Bone marrow (tissue), 2 donors: Measurements from ENCODE around the gene VILL.
"Not testable (repeated sequence)": the region's sequence is repeated elsewhere in the genome, so short reads cannot be mapped to it uniquely, and the experiment has no call there.

Source experiments
- DNase-seq, 2 donors: peaks; one replicate each; lab custom pipeline; 2025; lab: John Stamatoyannopoulos, UW

VILL gene

DNA sequence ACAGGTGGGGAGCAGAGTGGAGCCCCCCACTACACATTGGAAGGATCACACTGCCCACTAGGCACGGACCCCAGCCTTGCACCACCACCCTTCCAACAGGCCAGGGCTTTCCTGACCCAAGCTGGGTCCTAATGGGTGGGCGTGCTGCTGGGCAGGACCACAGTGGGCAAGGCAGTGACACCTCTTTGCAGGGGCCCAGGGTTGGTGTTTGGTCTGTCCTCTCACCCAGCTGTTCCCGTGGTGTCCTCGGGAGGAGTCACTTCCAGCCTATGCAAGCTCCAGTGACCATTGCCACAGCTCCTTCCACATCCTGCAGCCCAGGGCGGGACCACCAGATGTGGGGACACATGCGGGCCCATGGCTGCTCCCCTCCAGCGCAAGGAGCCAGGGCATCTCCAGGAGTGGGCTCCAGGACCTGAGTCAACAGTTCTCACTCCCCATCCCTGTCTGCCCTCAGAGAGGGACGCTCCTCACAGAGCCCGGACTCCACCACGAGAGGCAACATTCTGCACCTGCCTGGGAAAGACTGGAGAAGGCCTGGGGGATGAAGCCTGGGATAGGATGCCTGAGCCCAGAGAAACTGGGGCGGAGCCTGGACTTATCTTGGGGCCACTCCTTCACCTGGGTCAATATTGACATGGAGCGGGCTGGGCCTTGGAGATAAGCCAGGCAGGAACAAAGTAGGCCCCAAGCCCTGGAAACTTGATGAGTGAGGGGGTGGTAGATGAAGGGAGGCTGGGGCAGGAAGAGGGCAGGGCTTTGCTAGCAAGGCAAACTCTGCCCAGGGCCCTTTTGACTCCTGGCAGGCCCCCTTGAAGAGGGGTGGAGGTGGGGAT lies 3.9 kb upstream of the VILL start:
- no peak for DNase-seq

DNA sequence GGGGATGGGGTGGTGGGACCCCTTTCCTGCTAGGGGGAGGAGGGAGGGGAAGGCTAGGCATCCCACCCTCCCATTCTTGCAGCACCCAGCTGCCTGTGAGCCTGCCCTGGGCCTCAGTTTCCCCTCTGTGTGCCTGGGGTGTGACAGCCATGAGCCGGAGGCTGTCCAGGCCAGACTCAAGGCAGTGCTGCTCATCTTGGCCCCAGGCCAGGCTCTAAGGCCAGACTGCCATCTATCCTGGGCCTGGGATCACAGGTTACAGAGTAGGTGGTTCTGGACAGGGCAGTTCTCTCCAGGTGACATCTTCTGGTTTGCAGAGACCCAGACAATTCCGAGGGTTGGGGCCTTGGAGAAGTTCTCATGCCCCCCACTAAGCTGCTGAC lies 3.3 kb upstream of the VILL start:
- no peak for DNase-seq

DNA sequence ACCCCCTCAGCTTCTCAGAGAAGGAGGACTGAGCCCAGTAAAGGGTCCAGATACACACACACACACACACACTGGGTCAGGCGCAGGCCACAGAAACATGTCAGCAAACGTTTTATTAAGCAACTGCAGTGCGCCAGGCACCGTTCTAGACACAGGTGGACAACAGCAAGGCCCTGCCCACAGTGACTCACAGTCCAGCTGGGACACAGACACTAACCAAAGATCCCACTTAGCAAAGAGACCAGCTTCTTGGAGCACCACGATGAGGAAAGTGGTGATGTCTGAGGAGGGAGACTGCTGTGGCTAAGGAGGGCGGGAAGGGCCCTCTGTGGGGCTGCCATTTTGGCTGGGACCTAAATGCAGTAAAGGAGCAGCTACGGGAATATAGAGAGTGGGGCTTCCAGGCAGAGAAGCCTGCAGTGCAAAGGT lies 2.8 kb upstream of the VILL start:
- DNase-seq, result no peak

DNA sequence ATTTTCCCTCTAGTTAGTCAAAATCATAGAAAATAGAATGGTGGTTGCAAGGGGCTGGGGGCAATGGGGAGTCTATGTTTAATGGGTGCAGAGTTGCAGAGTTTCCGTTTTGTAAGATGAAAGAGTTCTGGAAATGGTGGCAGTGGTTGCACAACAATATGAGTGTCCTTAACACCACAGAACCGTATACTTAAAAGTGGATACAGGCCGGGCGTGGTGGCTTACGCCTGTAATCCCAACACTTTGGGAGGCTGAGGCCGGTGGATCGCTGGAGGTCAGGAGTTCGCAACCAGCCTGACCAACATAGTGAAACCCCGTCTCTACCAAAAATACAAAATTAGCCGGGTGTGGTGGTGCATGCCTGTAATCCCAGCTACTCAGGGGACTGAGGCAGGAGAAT lies 2.2 kb upstream of the VILL start:
- not testable (repeated sequence) for DNase-seq

DNA sequence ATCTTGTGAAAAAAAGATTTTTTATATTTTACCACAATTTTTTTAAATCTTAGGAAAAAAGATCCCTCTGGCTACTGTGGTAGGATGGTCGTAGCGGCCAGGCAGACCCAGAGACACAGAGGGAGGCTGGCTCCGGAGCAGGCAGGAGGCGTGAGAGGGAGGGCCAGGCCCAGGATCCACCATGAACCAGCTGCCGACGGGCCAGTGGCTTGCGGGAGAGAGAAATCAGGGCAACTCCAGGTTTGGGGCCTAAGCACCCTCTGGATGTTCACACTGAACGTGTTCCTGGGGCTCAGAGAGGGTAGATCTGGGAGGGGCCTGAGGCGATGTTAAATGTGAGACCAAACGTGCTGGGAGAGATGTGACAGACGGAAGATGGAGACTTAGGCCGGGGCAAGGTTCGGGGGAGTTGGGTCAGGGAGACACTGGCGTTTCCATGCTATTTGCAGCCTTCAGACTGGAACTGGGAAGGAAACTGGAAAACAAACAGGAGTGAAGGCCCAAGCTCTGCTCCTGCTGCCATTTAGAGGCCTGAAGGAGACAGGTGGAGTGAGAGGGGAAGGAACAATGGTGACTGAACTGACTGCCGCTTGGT lies 1.6 kb upstream of the VILL start:
- no peak for DNase-seq

DNA sequence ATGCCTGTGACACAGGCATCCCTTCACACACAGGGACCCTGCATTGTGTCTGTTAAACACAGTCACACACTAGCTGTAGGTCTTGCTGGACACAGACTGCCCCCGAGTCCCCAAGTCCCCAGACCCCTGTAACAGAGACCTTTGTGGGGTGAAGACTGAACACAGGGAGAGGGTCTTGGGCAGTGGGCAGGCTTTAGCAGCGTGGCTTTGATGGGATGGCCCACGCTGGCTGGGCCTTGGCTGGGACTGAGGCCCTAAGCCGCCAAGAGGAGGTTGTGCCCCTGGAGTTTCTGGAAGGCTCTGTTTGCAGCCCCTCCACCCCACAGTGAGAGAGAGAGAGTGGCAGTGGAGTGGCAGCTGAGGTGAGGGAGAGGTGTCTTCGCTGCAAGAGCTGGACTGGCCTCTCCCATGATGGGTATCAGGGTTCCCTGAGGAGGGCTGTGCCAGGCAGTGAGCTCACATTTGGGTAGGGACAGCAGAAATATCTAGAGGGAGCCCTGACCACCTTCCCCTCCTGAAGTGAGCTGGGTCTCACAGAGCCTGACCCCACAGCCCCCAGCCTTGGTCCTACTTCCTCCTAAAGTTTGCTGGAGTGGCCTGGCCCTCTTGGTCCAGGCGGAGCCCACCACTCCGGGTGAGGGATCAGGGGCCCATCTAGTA lies 635 bp upstream of the VILL start:
- no peak for DNase-seq

DNA sequence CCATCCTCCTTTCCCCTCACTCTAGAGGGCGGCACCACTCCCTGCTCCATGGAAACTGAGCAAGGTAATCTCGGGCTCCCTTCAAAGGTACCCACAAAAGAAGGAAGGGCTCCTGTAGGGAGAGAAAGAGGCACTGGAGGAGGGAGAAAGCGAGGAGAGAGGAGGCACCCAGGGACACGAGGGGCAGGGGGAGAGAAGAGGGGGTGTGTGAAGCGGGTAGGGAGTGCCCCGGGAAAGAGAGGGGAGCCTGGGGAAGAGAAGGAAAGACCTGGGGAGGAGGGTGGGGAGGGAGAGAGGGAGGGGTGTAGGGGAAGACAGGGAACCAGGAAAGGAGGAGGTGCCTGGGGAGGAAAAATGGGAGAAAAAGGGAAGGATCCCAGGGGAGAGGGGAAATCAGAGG lies 523 bp downstream of the VILL start:
- no peak for DNase-seq

DNA sequence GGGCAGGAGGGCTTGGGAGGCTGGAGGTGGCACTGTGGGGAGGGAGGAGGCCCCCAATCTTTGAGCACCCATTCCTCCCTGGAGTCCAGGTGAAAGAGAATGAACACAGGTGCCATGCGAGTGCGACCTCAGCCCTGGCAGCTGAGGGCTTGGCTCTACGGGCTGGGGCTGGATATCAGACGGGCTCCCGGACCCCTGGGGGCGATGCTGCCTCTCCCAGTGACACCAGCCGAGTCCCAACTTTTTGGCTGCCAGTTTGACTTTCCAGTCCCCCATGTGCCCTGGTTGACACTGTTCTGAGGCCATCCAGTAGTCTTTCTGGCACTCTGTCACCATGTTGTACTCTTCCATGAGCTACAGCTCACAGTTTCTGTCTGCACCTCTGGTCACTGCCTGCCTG lies 1.2 kb downstream of the VILL start:
- DNase-seq, result no peak

DNA sequence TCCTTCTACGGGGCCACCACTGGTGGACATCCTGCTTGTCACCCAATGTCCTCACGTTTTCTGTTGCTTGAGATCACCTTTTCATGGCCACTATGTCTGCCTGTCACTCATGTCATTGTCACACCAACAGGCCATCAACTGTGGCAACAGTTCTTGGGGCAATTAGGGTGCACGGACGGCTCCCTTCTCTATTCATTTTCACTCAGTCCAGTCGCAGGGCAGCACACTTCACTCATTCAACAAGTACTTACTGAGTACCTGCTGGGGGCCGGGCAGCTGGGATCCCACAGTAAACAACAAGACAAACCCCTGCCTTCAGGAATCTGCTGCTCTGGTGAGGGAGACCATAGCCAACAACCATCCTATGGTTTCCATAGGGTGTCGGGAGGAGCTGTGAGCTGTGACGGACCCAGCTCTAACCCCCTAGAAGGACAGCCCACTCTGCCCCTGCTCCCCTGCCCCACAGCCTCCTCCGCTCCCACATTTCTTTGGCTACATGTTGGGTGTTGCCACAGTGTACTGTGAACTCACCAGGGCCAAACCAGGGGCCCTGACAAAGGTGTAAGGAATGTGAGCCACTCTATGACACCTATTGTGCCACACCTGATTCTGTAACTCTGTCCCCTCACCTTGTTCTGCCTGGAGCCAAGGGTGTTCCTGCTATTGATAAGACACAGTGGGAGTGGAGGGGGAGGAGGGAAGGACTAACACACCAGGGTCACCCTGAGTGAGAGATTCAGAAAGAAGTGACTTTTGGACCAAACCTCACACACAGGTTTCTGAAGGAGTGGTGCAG lies 1.9 kb downstream of the VILL start:
- no peak for DNase-seq

DNA sequence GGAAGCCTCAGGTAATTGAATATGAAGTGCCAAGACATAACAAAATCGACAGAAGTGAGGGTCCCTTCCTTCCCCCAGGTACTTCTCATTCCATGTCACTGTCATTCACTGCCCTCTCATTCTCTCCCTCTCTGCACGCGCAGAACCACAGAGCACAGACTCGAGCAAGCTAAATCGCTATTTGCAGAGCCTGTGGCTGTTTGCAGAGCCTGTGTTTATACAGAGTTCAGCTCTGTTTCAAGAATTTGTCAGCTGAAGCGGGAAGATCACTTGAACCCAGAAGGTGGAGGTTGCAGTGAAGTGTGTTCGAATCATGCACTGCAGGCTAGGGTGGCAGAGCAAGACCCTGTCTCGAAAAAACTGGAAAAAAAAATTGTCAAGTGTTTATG lies 2.5 kb downstream of the VILL start:
- no peak for DNase-seq

DNA sequence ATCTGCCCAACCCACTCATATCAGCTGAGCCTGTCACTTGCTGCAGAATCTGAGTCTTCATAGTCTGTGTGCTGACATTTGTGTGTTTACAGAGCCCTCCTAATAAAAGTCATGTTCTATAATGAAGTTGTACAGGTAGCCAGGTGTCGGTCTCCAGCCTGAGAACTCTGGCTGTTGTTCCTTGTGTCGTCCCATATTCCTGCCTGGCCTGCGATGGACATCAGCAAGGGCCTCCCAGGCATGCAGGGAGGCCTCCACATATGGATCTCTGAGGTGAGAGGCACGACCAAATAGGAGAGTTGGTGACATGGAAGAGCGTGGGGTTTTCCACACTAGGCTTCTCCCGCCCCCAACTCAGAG lies 2.9 kb downstream of the VILL start:
- no peak for DNase-seq

DNA sequence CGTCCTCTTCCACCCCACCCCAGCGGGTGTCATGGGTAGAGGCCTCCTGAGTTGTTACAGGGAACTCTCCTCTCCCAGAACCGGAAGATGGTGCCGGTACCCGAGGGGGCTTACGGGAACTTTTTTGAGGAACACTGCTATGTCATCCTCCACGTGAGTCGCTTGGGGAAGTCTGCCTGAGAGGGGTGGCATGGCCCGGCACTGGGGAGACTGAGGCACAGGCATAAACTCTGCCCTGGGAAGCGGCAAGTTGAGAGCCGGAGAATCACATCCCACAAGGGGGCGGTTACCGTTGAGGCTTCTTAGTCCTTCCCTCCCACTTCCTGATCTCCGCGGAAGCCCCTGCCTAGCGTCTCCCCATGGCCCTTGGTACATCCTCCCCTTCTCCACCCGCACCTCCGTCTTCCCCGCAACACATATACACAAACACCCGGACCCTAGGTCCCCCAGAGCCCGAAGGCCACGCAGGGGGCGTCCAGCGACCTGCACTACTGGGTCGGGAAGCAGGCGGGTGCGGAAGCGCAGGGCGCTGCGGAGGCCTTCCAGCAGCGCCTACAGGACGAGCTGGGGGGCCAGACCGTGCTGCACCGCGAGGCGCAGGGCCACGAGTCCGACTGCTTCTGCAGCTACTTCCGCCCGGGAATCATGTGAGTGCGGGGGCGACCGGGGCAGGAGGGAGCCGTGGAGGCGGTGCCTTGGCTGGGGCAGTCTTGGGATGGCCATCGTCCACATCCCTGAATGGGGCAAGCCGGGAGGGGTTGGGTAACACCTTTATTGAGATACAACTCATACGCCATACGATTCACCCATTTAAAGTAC lies 3.4 kb downstream of the VILL start:
- peak; percentile 43 to 54 for DNase-seq

DNA sequence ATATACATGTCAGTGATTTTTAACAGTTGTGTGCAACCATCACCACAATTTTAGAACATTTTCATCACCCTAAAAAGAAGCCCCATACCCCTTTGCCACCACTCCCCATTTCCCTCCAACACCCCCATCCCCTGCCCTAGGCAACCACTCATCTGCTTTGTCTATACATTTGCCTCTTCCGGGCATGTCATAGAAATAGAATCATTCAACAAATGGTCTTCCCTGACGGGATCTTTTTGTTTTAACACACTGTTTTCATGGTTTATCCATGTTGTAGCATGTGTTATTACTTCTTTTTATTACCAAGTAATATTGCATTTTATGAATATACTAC lies 4.0 kb downstream of the VILL start:
- no peak for DNase-seq

DNA sequence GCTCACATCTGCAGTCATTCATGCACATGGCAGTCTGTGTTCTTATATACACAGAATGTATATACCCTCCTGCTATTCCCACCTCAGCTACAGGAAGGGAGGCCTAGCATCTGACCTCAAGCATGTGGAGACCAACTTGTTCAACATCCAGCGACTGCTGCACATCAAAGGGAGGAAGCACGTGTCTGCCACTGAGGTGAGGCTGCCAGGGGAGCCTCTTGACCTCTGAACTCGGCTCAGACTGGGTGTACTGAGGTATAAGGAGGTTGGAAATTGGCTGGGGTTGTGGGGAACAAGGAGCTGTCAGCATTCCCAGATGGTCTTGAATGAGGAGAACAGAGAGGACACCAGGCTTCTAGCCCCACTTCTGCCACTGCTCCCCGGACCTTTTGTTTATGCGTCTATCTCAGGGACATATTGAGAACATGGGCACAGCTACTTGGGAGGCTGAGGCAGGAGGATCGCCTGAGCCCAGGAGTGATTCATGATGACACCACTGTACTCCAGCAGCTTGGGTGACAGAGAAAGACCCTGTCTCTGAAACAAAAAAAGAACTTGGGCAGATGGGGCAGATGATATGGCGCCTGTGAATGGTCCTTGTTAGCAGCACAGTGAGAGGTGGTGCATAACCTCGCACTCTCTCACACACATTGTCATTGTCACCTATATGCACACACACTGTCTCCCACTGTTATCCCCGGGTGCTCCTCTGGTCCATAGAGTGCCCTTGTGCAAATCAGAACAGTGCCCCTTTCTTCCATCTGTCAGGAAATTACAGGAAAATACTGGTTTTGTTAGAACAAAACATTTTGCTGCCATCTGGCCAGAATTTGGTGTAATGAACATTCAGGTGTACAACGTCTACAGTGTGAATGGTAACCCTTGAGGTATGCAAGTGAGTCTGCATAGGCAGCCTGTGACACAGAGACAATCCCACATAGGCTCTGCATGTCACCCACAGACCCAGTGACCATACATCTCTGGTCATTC lies 5.4 kb downstream of the VILL start:
- no peak for DNase-seq

DNA sequence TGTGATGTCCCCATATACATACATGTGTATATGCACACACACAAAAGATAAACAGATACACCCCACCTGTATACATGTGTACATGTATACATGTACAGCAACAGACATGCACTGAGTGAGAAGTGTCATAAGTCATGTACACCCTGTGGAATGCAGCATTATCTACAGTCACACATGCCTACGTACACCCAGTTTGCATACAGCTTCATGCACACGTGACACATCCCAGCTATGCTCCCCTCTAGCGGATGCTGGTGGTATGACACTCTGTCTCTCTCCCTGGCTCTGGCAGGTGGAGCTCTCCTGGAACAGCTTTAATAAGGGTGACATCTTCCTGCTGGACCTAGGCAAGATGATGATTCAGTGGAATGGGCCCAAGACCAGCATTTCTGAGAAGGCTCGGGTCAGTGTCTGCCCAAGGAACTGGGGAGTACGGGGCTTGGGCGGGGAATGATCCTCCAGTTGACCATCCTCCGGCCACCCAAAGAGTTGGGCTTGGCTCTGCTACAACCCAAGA lies 6.3 kb downstream of the VILL start:
- DNase-seq, result peak; percentile 34 to 81

DNA sequence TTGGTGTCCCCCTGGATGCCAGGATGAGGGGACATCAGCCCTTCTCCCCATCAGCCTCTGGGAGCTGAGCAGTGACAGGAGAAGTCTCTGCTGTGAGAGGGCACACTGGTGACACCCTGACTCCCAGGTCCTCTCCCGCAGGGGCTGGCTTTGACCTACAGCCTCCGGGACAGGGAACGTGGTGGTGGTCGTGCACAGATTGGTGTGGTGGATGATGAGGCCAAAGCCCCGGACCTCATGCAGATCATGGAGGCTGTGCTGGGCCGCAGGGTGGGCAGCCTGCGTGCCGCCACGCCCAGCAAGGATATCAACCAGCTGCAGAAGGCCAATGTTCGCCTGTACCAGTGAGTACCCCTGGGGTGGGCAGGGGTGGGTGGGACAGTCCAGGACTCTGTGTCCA lies 6.8 kb downstream of the VILL start:
- no peak for DNase-seq

DNA sequence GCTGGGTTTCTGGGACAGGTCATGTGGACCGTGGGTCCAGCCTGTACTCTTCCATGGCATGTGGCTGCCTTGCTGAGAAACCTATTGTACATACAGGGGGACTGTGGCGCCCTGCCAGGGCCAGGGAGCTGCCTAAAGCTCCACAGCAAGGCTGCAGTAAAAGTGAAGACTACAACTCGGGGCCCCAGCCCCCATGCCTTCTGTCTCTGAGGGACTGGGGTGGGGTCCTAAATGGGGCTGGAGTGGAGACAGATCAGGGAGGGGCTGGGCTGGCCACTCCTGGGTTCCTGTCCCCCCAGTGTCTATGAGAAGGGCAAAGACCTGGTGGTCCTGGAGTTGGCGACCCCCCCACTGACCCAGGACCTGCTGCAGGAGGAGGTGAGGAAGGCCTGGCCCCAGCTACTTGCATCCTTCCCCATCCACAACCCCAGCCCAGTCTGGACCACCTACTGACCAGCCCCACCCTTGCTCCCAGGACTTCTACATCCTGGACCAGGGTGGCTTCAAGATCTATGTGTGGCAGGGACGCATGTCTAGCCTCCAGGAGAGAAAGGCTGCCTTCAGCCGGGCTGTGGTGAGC lies 7.3 kb downstream of the VILL start:
- no peak for DNase-seq

DNA sequence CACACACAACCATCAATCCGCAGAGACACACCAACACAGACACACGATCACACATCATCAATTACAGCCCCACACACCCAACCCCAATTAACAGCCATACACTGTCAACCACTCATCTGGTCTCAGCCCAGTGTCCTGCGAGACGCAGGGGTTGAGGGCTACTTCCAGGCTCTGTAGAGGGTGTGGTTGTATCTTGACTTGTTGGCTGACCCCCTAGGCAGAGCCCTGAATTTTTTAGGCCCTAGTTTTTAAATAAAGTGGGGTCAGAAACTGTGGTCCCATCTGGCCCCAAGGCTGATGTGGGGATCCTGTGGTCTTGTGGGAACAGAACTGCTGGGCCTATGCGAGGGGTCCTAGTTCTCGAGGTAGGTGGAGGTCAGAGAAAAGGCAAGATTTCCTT lies 9.2 kb downstream of the VILL start:
- no peak for DNase-seq

DNA sequence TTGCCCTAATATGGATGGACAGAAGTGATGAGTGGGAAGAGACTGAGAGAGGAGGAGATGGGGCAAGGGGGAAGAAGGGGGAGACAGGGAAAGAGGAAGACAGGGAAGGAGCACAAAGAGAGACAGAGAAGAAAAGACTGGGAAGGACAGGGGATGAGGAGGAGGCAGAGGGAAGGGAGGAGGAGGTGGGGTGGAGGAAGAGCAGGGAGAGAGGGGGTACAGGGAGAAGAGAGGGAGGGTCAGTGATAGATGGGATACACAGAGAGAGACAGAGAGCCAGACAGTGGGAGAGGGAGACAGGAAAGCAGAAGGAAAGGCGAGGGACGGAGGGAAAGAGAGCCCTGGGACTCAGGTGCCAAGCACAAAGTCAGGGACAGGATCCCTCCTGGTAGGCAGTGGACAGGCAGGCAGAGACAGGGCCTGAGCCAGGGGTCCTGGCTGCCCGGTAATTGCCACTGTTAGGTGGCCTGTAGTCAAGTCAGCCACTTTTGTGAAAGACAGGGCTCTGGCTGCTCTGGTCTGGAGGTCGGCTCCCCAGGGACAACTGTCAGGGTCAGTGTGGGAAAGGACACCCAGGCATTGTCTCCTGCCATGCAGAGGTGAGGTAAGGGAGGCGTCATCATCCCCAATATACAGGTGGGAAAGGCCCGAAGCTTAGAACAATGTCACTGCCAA lies 9.8 kb downstream of the VILL start:
- no peak for DNase-seq
